GM19395 (cell line): ENCODE data around the gene MAD2L1.

ENCODE experiments used
- ATAC-seq: cut with Tn5 transposase; IDR thresholded peaks from one replicate; pipeline ENCODE4 v1.9.1; 2021; ENCODE audit warnings: mild to moderate bottlenecking, moderate library complexity; ENCODE audit not compliant: unreplicated experiment

Gene MAD2L1

DNA sequence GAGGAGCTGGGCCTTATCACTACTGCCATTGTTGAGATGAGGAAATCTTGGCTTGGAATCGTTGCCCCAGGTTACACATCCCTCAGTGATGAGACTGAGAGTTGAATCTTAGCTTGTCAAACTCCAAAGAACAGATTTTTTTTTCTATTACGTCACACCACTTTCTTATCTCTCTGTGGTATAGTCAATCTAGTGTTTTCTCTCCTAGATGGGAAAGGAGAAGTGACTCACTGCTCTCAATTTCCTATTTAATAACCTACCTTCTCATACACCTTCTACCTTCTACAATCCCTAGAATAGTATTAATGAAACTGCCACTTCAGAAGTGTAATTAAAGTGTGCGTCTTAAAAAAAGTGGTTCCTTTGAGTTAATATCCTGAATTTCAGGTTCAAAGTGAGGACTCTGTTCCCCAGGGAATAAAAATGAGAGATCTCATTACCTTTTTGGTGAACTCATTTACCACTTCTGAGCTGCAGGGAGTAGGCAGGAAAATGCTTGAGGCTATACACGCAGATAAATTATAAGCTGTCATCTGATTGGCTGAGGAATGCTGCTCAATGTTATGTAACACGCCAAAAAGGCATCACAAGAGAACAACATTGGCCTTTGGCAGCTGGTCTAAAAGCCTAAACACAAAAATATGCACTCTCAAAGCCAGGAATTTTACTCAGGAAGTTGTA is 59.3 kb downstream of the MAD2L1 start:
- no peak for ATAC-seq
